ENCODE measurements around the gene RANGAP1. TPM values are rescaled to one million over a fixed set of nuclear protein-coding genes. Genes with fewer than 3 reads are reported as not detected.

RANGAP1 gene
- total RNA-seq, 1 donor from 2014 or later = 71.5 TPM

Small RNA genes lying within 50 kb of the gene (microRNA-seq; reads per million reads assigned to microRNA genes)
- 0.90 reads per million, percentile 9 among the genes with 10 or more reads in this experiment for gene MIR6889 (ENCODE audit: unreplicated experiment)

Other genes starting within 250 kb of the RANGAP1 start
- 115 TPM for gene EP300, start 193.6 kb downstream of the RANGAP1 start, total RNA-seq (ENCODE audit: unreplicated experiment)
- 20.1 TPM for gene L3MBTL2, start 80.9 kb downstream of the RANGAP1 start, total RNA-seq (ENCODE audit: unreplicated experiment)
- gene CHADL, start 45.3 kb downstream of the RANGAP1 start, total RNA-seq (ENCODE audit: unreplicated experiment) = 1.2 TPM
- 69.2 TPM for gene ZC3H7B, start 15.3 kb upstream of the RANGAP1 start, total RNA-seq (ENCODE audit: unreplicated experiment)
- gene TEF, start 95.8 kb upstream of the RANGAP1 start, total RNA-seq (ENCODE audit: unreplicated experiment) = 6.6 TPM
- 60.3 TPM for gene TOB2, start 160.6 kb upstream of the RANGAP1 start, total RNA-seq (ENCODE audit: unreplicated experiment)
- gene PHF5A, start 182.5 kb upstream of the RANGAP1 start, total RNA-seq (ENCODE audit: unreplicated experiment) = 54.6 TPM
- 83.5 TPM for gene ACO2, start 182.9 kb upstream of the RANGAP1 start, total RNA-seq (ENCODE audit: unreplicated experiment)